Measurements from ENCODE around the gene SLC26A4. TPM values are rescaled to one million over a fixed set of nuclear protein-coding genes. Genes with fewer than 3 reads are reported as not detected.

The SLC26A4 gene
- total RNA-seq, 1 donor: under 0.01 TPM

GRCh38 chr7:107712025-107712424 is 51.4 kb downstream of the SLC26A4 start:
- H3K4me3 ChIP-seq (ENCODE audit: low read depth, low read length): no peak overlapping the region
- DNase-seq (ENCODE audit: low read depth): no peak
- TF ChIP-seq CTCF (IDR thresholded peaks at IDR 0.05; ENCODE audit: insufficient read depth, low read depth, low read length): no peak

- TF ChIP-seq CTCF (IDR thresholded peaks at IDR 0.05; ENCODE audit: insufficient read depth, low read depth, low read length): no peak
- no peak for DNase-seq (ENCODE audit: low read depth)
- no peak overlapping the region for H3K4me3 ChIP-seq (ENCODE audit: low read depth, low read length)
Observed at GRCh38 chr7:107712896-107713295, 52.3 kb downstream of the SLC26A4 start.

- H3K4me3 ChIP-seq (ENCODE audit: low read depth, low read length): no peak overlapping the region
- no peak for TF ChIP-seq CTCF (IDR thresholded peaks at IDR 0.05; ENCODE audit: insufficient read depth, low read depth, low read length)
- DNase-seq (ENCODE audit: low read depth): no peak
Observed at GRCh38 chr7:107715531-107715930, 54.9 kb downstream of the SLC26A4 start.

- H3K4me3 ChIP-seq (ENCODE audit: low read depth, low read length): no peak overlapping the region
- DNase-seq (ENCODE audit: low read depth): no peak
- no peak for TF ChIP-seq CTCF (IDR thresholded peaks at IDR 0.05; ENCODE audit: insufficient read depth, low read depth, low read length)
Observed at GRCh38 chr7:107718456-107719193, 58.0 kb downstream of the SLC26A4 start.

GRCh38 chr7:107721286-107721685 is 60.7 kb downstream of the SLC26A4 start:
- no peak for TF ChIP-seq CTCF (IDR thresholded peaks at IDR 0.05; ENCODE audit: insufficient read depth, low read depth, low read length)
- no peak for DNase-seq (ENCODE audit: low read depth)
- no peak overlapping the region for H3K4me3 ChIP-seq (ENCODE audit: low read depth, low read length)

- no peak for TF ChIP-seq CTCF (IDR thresholded peaks at IDR 0.05; ENCODE audit: insufficient read depth, low read depth, low read length)
- no peak overlapping the region for H3K4me3 ChIP-seq (ENCODE audit: low read depth, low read length)
- no peak for DNase-seq (ENCODE audit: low read depth)
Observed at GRCh38 chr7:107723255-107723654, 62.6 kb downstream of the SLC26A4 start.

Data from fibroblast of villous mesenchyme (primary cell).